Type B pancreatic cell (in vitro differentiated cells): ENCODE measurements around the gene PDE8B. TPM values are rescaled to one million over a fixed set of nuclear protein-coding genes. Genes with fewer than 3 reads are reported as not detected.

Experiments
- DNase-seq: peaks from one replicate; pipeline ENCODE4 v3.0.0; 2021; ENCODE audit warnings: mixed read lengths; ENCODE audit not compliant: unreplicated experiment; ENCODE audit errors: extremely low spot score
- H3K27ac Mint-ChIP-seq: 2 replicates; pipeline ENCODE4 v1.8.0; 2021; ENCODE audit warnings: mild to moderate bottlenecking, mixed read lengths
- H3K27me3 Mint-ChIP-seq: 2 replicates; pipeline ENCODE4 v1.8.0; 2021; ENCODE audit warnings: mixed read lengths
- H3K36me3 Mint-ChIP-seq: 2 replicates; pipeline ENCODE4 v1.8.0; 2021; ENCODE audit warnings: mixed read lengths
- H3K4me1 Mint-ChIP-seq: one replicate; pipeline ENCODE4 v1.8.0; 2021; ENCODE audit warnings: mixed read lengths; ENCODE audit not compliant: unreplicated experiment
- H3K4me3 Mint-ChIP-seq: 2 replicates; pipeline ENCODE4 v1.8.0; 2021; ENCODE audit warnings: mild to moderate bottlenecking, mixed read lengths
- H3K9me3 Mint-ChIP-seq: 2 replicates; pipeline ENCODE4 v1.8.0; 2021; ENCODE audit warnings: mixed read lengths
- total RNA-seq: library from RNA; stranded (reverse); gene quantifications from 2 replicates; pipeline ENCODE4 v1.2.1, GENCODE V29; 2021; ENCODE audit warnings: low replicate concordance
- TF ChIP-seq, protein P1 (sequence below): fragments of 200-600 bp; sonication (generic); conservative IDR thresholded peaks from 2 replicates; pipeline ENCODE4 v1.5.0; 2021; ENCODE audit warnings: antibody characterized with exemption, mild to moderate bottlenecking

PDE8B gene
- total RNA-seq, 1 donor from 2014 or later: 16.7 TPM

GRCh38 chr5:77353251-77353650, 142.8 kb downstream of the PDE8B start:
- no peak overlapping the region for H3K27ac Mint-ChIP-seq
- H3K4me3 Mint-ChIP-seq: no peak overlapping the region
- H3K9me3 Mint-ChIP-seq: no peaks in the 10 kb centered on the region
- TF ChIP-seq, protein P1, sequence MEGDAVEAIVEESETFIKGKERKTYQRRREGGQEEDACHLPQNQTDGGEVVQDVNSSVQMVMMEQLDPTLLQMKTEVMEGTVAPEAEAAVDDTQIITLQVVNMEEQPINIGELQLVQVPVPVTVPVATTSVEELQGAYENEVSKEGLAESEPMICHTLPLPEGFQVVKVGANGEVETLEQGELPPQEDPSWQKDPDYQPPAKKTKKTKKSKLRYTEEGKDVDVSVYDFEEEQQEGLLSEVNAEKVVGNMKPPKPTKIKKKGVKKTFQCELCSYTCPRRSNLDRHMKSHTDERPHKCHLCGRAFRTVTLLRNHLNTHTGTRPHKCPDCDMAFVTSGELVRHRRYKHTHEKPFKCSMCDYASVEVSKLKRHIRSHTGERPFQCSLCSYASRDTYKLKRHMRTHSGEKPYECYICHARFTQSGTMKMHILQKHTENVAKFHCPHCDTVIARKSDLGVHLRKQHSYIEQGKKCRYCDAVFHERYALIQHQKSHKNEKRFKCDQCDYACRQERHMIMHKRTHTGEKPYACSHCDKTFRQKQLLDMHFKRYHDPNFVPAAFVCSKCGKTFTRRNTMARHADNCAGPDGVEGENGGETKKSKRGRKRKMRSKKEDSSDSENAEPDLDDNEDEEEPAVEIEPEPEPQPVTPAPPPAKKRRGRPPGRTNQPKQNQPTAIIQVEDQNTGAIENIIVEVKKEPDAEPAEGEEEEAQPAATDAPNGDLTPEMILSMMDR: no peak
- no peak for DNase-seq
- peaks cover 16% of the 10 kb centered on the region for H3K36me3 Mint-ChIP-seq
- H3K27me3 Mint-ChIP-seq: no peaks in the 10 kb centered on the region
- H3K4me1 Mint-ChIP-seq: peaks cover 21% of the 10 kb centered on the region

- Mint-ChIP-seq H3K4me3 (no peak overlapping the region), H3K36me3 (peaks cover 19% of the 10 kb centered on the region), H3K9me3 (no peaks in the 10 kb centered on the region), H3K27me3 (no peaks in the 10 kb centered on the region), H3K4me1 (peaks cover 22% of the 10 kb centered on the region), H3K27ac (no peak overlapping the region)
- DNase-seq: no peak
- TF ChIP-seq, protein P1: no peak
Measured at GRCh38 chr5:77354454-77354853, 144.0 kb downstream of the PDE8B start.

GRCh38 chr5:77355080-77355479, 144.6 kb downstream of the PDE8B start:
- Mint-ChIP-seq H3K27me3 (no peaks in the 10 kb centered on the region), H3K9me3 (no peaks in the 10 kb centered on the region), H3K27ac (no peak overlapping the region), H3K36me3 (peaks cover 18% of the 10 kb centered on the region), H3K4me3 (no peak overlapping the region), H3K4me1 (peaks cover 22% of the 10 kb centered on the region)
- TF ChIP-seq, protein P1: no peak
- no peak for DNase-seq

- Mint-ChIP-seq H3K27ac (no peak overlapping the region), H3K27me3 (no peaks in the 10 kb centered on the region), H3K36me3 (peaks cover 15% of the 10 kb centered on the region), H3K4me3 (no peak overlapping the region), H3K9me3 (no peaks in the 10 kb centered on the region), H3K4me1 (peaks cover 22% of the 10 kb centered on the region)
- TF ChIP-seq, protein P1: no peak
- DNase-seq: no peak
Measured at GRCh38 chr5:77355751-77356150, 145.3 kb downstream of the PDE8B start.

DNA sequence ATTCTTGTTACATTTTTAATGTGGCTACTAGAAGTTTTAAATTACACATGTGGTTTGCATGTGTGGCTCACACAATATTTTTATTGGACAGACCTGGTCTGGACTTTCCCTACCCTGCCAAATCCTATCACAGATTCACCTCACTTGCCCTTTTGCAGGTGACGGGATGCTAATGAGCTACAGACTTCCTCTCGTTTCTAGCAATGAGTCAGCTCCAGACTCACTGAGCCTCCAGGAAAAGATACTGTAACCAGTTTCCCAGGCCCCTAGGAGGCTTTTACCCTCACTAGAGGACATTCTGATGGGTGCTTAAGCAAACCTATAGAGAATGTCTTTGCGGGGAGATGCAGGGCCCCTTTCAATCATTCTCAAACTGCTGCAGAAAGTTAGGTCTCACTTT, 146.3 kb downstream of the PDE8B start:
- peaks cover 16% of the 10 kb centered on the region for H3K4me1 Mint-ChIP-seq
- peak overlapping the region; percentile 24 for H3K4me3 Mint-ChIP-seq
- TF ChIP-seq, protein P1: no peak
- H3K36me3 Mint-ChIP-seq: peaks cover 10% of the 10 kb centered on the region
- no peak for DNase-seq
- no peaks in the 10 kb centered on the region for H3K9me3 Mint-ChIP-seq
- peak overlapping the region; percentile 76 for H3K27ac Mint-ChIP-seq
- H3K27me3 Mint-ChIP-seq: no peaks in the 10 kb centered on the region
